ENCODE measurements around the gene TPM4. TPM values are rescaled to one million over a fixed set of nuclear protein-coding genes. Genes with fewer than 3 reads are reported as not detected.

Gene TPM4
- total and polyA plus RNA-seq, 11 donors = 49.2 to 260 (median 92.1) TPM

DNA sequence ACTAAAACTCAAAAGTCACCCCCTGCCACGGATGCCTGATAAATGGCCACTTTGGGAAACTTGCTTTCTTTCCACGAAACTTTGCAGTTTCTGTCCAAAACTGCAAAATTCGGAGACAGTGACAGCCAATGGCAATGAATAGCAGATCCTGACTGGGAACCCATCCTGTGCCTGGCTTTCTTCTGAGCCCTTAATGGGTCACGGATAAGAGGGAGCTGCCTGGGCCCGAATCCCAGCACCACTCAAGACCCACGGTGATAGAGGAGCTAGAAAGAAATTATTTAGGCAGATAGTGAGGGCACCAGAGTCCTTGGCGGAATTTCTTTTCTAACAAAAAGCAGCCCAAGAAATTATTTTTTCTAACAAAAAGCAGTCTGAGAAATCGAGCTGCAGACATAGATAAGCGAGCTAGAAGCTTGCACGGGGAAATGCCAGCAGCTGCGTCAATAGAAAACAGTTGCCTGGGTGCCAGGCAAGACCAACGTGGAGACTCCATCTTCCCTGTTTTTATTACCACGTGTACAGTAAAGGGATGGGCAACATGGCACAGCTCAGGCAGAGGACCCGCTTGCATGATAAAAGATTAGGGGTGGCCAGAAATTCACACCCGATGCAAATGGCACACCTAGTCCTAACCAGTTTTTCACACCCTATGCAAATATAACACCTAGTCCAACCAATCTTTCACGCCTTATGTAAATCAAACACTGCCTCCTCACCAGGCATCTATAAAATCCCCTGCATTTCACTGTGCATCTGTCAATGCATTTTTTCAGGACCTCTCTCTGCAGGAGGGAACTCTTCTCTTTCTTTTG lies 60.1 kb downstream of the TPM4 start:
- Histone ChIP-seq H3K27ac (no peak overlapping the region), H3K4me1 (peaks cover 0 to 20% (median 0%) of the 10 kb centered on the region in 12 donors), H3K36me3 (peaks cover 0 to 29% (median 23%) of the 10 kb centered on the region in 9 donors), H3K27me3 (no peaks in the 10 kb centered on the region), H3K4me3 (no peak overlapping the region), H3K9me3 (no peaks in the 10 kb centered on the region)
- ATAC-seq (peak in 3 of 4 donors; percentile 41 to 67 (median 66)), DNase-seq (no peak)
- TF ChIP-seq, protein P1, sequence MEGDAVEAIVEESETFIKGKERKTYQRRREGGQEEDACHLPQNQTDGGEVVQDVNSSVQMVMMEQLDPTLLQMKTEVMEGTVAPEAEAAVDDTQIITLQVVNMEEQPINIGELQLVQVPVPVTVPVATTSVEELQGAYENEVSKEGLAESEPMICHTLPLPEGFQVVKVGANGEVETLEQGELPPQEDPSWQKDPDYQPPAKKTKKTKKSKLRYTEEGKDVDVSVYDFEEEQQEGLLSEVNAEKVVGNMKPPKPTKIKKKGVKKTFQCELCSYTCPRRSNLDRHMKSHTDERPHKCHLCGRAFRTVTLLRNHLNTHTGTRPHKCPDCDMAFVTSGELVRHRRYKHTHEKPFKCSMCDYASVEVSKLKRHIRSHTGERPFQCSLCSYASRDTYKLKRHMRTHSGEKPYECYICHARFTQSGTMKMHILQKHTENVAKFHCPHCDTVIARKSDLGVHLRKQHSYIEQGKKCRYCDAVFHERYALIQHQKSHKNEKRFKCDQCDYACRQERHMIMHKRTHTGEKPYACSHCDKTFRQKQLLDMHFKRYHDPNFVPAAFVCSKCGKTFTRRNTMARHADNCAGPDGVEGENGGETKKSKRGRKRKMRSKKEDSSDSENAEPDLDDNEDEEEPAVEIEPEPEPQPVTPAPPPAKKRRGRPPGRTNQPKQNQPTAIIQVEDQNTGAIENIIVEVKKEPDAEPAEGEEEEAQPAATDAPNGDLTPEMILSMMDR (IDR thresholded peaks at IDR 0.05) = no peak
- no peak for TF ChIP-seq POLR2A (IDR thresholded peaks at IDR 0.05)
- intact Hi-C loops (cut with DNase I) = no loop called here
- 49 to 54% (median 51%) methylated on average over 16 of the region's 16 CpGs for WGBS, 4 donors

DNA sequence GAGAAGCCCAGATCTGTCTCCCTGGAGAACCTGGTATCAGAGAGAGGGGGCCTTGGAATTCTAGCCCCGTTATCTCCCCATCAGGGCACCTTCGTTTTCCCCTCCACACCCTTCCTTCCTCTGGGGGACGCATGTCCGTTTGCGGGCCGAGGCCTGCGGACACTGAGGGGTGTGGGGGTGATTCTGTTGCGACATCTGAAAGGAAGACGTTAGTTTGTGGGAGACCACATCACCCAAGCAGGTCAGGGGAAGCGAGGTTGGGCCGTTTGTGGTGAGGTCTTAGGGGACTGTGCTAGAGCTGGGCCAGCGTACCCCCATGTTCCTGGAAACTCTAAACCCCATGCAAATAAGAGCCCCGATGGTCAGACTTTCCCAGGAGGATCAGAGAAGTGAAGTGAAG lies 63.5 kb downstream of the TPM4 start:
- peaks cover 0 to 18% (median 0%) of the 10 kb centered on the region in 9 donors for H3K27me3 ChIP-seq
- ATAC-seq (no peak), DNase-seq (no peak)
- peaks cover 0 to 34% (median 0%) of the 10 kb centered on the region in 12 donors for H3K4me1 ChIP-seq
- H3K4me3 ChIP-seq = no peak overlapping the region
- intact Hi-C loops (cut with DNase I) = no loop called here
- no peaks in the 10 kb centered on the region for H3K36me3 ChIP-seq
- H3K9me3 ChIP-seq = no peaks in the 10 kb centered on the region
- 51 to 58% (median 54%) methylated on average over 12 to 13 of the region's 13 CpGs for WGBS, 4 donors
- no peak overlapping the region for H3K27ac ChIP-seq
- TF ChIP-seq POLR2A (IDR thresholded peaks at IDR 0.05) = no peak
- TF ChIP-seq, protein P1 (IDR thresholded peaks at IDR 0.05) = no peak

DNA sequence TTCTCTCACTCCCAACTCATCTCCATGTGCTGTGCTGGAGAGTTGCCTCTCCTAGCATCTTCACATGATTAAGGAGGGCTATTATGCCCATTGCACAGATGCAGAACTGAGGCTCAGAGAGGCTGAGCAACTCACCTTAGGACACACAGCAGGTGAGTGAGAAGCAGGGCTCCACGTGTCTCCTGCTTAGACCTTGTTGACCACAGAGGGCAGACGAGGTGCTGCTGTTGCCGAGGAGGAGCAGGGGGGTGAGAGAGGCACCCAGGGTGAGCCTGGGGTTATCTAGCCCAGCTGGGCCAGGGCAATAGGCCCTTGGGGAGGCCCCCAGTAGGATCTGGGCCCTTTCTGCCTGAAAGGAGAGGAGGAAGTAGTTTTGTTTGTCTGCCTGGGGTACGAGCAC lies 64.7 kb downstream of the TPM4 start:
- no peak overlapping the region for H3K27ac ChIP-seq
- H3K9me3 ChIP-seq = no peaks in the 10 kb centered on the region
- TF ChIP-seq POLR2A (IDR thresholded peaks at IDR 0.05) = no peak
- TF ChIP-seq, protein P1 (IDR thresholded peaks at IDR 0.05) = no peak
- WGBS, 4 donors = 51 to 74% (median 66%) methylated on average over 4 of the region's 4 CpGs
- no peaks in the 10 kb centered on the region for H3K36me3 ChIP-seq
- no peak for ATAC-seq
- H3K27me3 ChIP-seq = peaks cover 0 to 18% (median 0%) of the 10 kb centered on the region in 9 donors
- no peak for DNase-seq
- intact Hi-C loops (cut with DNase I) = no loop called here
- H3K4me1 ChIP-seq = peaks cover 0 to 44% (median 0%) of the 10 kb centered on the region in 12 donors
- H3K4me3 ChIP-seq = no peak overlapping the region

DNA sequence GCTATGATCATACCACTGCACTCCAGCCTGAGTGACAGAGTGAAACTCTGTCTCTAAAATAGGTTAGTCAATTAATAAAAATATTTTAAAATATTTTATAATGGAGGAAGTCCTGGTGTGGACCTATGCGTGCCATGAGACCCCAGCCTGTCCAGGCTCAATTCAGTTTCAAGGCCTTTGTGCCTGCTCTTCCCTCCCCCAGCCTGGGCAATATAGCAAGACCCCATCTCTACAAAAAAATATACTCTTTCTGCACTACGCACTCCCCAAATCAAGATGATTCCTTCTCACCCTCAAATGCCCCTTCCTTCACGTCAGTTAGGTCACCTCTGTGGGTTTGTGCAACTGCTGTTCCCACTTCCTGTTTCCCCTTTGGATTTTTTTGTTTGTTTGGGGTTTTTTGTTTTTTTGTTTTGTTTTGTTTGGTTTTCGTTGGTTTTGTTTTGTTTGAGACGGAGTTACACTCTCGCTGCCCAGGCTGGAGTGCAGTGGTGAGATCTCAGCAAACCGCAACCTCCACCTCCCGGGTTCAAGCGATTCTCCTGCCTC lies 65.8 kb downstream of the TPM4 start:
- peak overlapping the region in 1 of 12 donors; percentile 53 for H3K27ac ChIP-seq
- ATAC-seq (no peak), DNase-seq (no peak)
- WGBS, 4 donors = 83 to 87% (median 85%) methylated on average over 9 of the region's 9 CpGs
- no peak for TF ChIP-seq POLR2A (IDR thresholded peaks at IDR 0.05)
- TF ChIP-seq, protein P1 (IDR thresholded peaks at IDR 0.05) = no peak
- no peaks in the 10 kb centered on the region for H3K36me3 ChIP-seq
- no peaks in the 10 kb centered on the region for H3K9me3 ChIP-seq
- H3K4me3 ChIP-seq = no peak overlapping the region
- H3K27me3 ChIP-seq = peaks cover 0 to 18% (median 0%) of the 10 kb centered on the region in 9 donors
- intact Hi-C loops (cut with DNase I) = no loop called here
- peaks cover 0 to 52% (median 0%) of the 10 kb centered on the region in 12 donors for H3K4me1 ChIP-seq

All from heart left ventricle (tissue), 16 donors.